K562 (cell line): ENCODE measurements around the gene PRDM11. TPM values are rescaled to one million over a fixed set of nuclear protein-coding genes. Genes with fewer than 3 reads are reported as not detected.

ENCODE experiments used
- ATAC-seq: fragments of 200-7000 bp; cut with Tn5 transposase; 3 replicates; pipeline ENCODE4 v1.9.1; 2020; ENCODE audit warnings: moderate library complexity
- BruUV-seq: library from RNA; stranded (reverse); fragments of 400-500 nt; replicated peaks from 2 replicates; lab custom pipeline; 2021; lab: Mats Ljungman, UMichigan
- CTCF ChIA-PET: fragments of 300-600 bp; formaldehyde crosslinking; extraction: SDS; loops from one replicate; lab custom pipeline; 2021; ENCODE audit warnings: low intra/inter-chr PET ratio; lab: Yijun Ruan, JAX
- POLR2A ChIA-PET: fragments of 300-600, 350-650 bp; sonication (Branson Sonifier 250); formaldehyde crosslinking; extraction: SDS; loops from one replicate; lab custom pipeline; 2021; ENCODE audit warnings: antibody characterized with exemption, inconsistent platforms; lab: Yijun Ruan, JAX
- DNase-seq, 4 experiments: peaks; one replicate each; pipeline versions ENCODE4 v3.0.0 to v3.0.0-alpha.2; 2011 to 2018; ENCODE audit warnings: low spot score in 3 of 4, mixed read lengths in 3 of 4; ENCODE audit errors: extremely low read depth in 1 of 4
- FAIRE-seq: peaks from 2 replicates; lab custom pipeline; 2011; peaks lifted over from hg19 to GRCh38; lab: Jason Lieb, UNC
- H2AFZ ChIP-seq: 2 replicates; pipeline ENCODE4 v1.6.0; 2011; ENCODE audit warnings: low read depth, low read length, control low read depth, inconsistent platforms
- H3K27ac ChIP-seq: fragments of 200-600 bp; 3 replicates; pipeline ENCODE4 v1.8.0; 2011; ENCODE audit warnings: low read depth, mild to moderate bottlenecking, control low read depth, inconsistent platforms, low read length, moderate library complexity, mixed read lengths; ENCODE audit errors: extremely low read depth
- H3K27me3 ChIP-seq, 2 experiments: fragments of 300-600 bp in 1 of 2; 2 replicates in 1 of 2; 3 replicates in 1 of 2; pipeline versions ENCODE4 v1.6.0 to v1.8.0; 2011; ENCODE audit warnings: inconsistent platforms in 2 of 2, low read length in 2 of 2, mild to moderate bottlenecking in 1 of 2, mixed read lengths in 1 of 2, moderate library complexity in 1 of 2; ENCODE audit not compliant: control insufficient read depth in 2 of 2, insufficient read depth in 2 of 2
- H3K36me3 ChIP-seq: fragments of 300-600 bp; 3 replicates; pipeline ENCODE4 v1.8.0; 2011; ENCODE audit warnings: mild to moderate bottlenecking, low read length, inconsistent platforms; ENCODE audit not compliant: control insufficient read depth, insufficient read depth
- H3K4me1 ChIP-seq, 2 experiments: fragments of 200-600 bp in 1 of 2; replicated peaks in 1 of 2; 2 replicates in 1 of 2; 3 replicates in 1 of 2; pipeline versions ENCODE4 v1.5.1 to v1.8.0; 2011; ENCODE audit warnings: inconsistent platforms in 2 of 2, low read length in 2 of 2, mild to moderate bottlenecking in 1 of 2, mixed read lengths in 1 of 2, moderate library complexity in 1 of 2; ENCODE audit not compliant: control insufficient read depth in 2 of 2, insufficient read depth in 2 of 2
- H3K4me2 ChIP-seq: 2 replicates; pipeline ENCODE4 v1.6.1; 2011; ENCODE audit warnings: low read length, control low read depth, inconsistent platforms, mixed read lengths; ENCODE audit not compliant: insufficient read depth
- H3K4me3 ChIP-seq: fragments of 200-600 bp; sonication (generic), shearing (Covaris generic); 2 replicates; pipeline ENCODE4 v1.5.1; 2016; ENCODE audit warnings: control low read depth, inconsistent platforms
- H3K79me2 ChIP-seq: fragments of 200-600 bp; 3 replicates; pipeline ENCODE4 v1.8.0; 2011; ENCODE audit warnings: low read length, inconsistent platforms; ENCODE audit not compliant: control insufficient read depth, insufficient read depth
- H3K9ac ChIP-seq, 2 experiments: 2 replicates each; pipeline versions ENCODE4 v1.6.0 to v1.6.1; 2011; ENCODE audit warnings: low read depth in 2 of 2, low read length in 2 of 2, control low read depth in 1 of 2, inconsistent platforms in 1 of 2, mild to moderate bottlenecking in 1 of 2, mixed read lengths in 1 of 2; ENCODE audit not compliant: insufficient read depth in 1 of 2
- H3K9me1 ChIP-seq: one replicate; pipeline ENCODE4 v1.6.0; 2011; ENCODE audit warnings: inconsistent platforms, mild to moderate bottlenecking, low read length, moderate library complexity; ENCODE audit not compliant: control insufficient read depth, insufficient read depth
- H3K9me3 ChIP-seq: replicated peaks from 2 replicates; pipeline ENCODE4 v1.5.1; 2011; ENCODE audit warnings: low read depth, low read length, inconsistent platforms; ENCODE audit not compliant: control insufficient read depth, insufficient read depth
- H4K20me1 ChIP-seq: replicated peaks from 2 replicates; pipeline ENCODE4 v1.6.1; 2011; ENCODE audit warnings: low read length, inconsistent platforms, mixed read lengths; ENCODE audit not compliant: control insufficient read depth, insufficient read depth
- CBX3 ChIP-seq, 2 experiments: IDR thresholded peaks; 1 replicate in 1 of 2; 2 replicates in 1 of 2; pipeline ENCODE4 v1.6.1; 2012; ENCODE audit warnings: inconsistent platforms in 2 of 2, low read length in 2 of 2, borderline replicate concordance in 1 of 2, control low read depth in 1 of 2
- CBX8 ChIP-seq: fragments of 200-600 bp; sonication (generic); IDR thresholded peaks from 2 replicates; pipeline ENCODE4 v1.6.1; 2012; ENCODE audit warnings: borderline replicate concordance, mixed run types, low read depth, mild to moderate bottlenecking, moderate library complexity, mixed read lengths, low read length, control low read depth, inconsistent platforms; ENCODE audit not compliant: poor library complexity, severe bottlenecking; ENCODE audit errors: extremely low read depth
- HDGF ChIP-seq: fragments of 450-650 bp; IDR thresholded peaks from 2 replicates; pipeline ENCODE4 v1.6.1; 2016
- L3MBTL2 ChIP-seq: fragments of 450-650 bp; IDR thresholded peaks from 2 replicates; pipeline ENCODE4 v1.6.1; 2016; ENCODE audit warnings: mild to moderate bottlenecking, moderate library complexity
- PRPF4 ChIP-seq: fragments of 200-400 bp; formaldehyde crosslinking; IDR thresholded peaks from one replicate; pipeline ENCODE4 v1.6.1; 2017; ENCODE audit warnings: low read length, low read depth, mild to moderate bottlenecking; ENCODE audit not compliant: insufficient read depth, poor library complexity, severe bottlenecking
- SMARCA4 ChIP-seq: fragments of 450-650 bp; IDR thresholded peaks from 2 replicates; pipeline ENCODE4 v1.6.1; 2016
- ZNF197 ChIP-seq: fragments of 200-800 bp; sonication (Bioruptor generic); IDR thresholded peaks from 2 replicates; pipeline ENCODE4 v1.6.1; 2016; ENCODE audit warnings: low read depth, missing genetic modification characterization, missing compliant biosample characterization
- WGBS: fragments of 100-300 bp; shearing (Covaris generic); methylation state at CpG from one replicate; pipeline ENCODE4 v1.1.6; 2016; ENCODE audit warnings: low coverage, mixed read lengths; ENCODE audit not compliant: insufficient coverage; ENCODE audit errors: missing lambda C conversion rate; 5-methylcytosine and 5-hydroxymethylcytosine counted together
- in situ Hi-C: fragments of 300-500 bp; cut with MboI; formaldehyde crosslinking; loops from 4 replicates; pipeline ENCODE4 v1.15.0; 2018; ENCODE audit warnings: inconsistent platforms, mixed read lengths
- intact Hi-C: fragments of 100-400 bp; cut with micrococcal nuclease; formaldehyde crosslinking; loops from 2 replicates; pipeline ENCODE4 v1.14.2; 2022
- polyA plus RNA-seq, 8 experiments: library from polyadenylated mRNA; depleted of rRNA in 4 of 8; stranded (reverse) in 5 of 8; unstranded in 3 of 8; fragments of >200 nt; fragmentation: Nextera tagmentation in 2 of 8; fragmentation: Illumina TruSeq in 1 of 8; extraction: Ambion mirVana in 2 of 8; extraction: Trizol in 1 of 8; gene quantifications; 2 replicates each; pipeline versions ENCODE4 v1.2.1 to v1.2.3, GENCODE V29; 2011 to 2014; ENCODE audit warnings: inconsistent platforms in 1 of 8, missing spikeins in 1 of 8
- total RNA-seq, 7 experiments: library from RNA; depleted of rRNA in 6 of 7; stranded (reverse); fragments of >200 nt in 6 of 7; fragmentation: Illumina TruSeq in 2 of 7; extraction: Trizol in 2 of 7; gene quantifications; 2 replicates each; pipeline versions ENCODE4 v1.2.1 to v1.2.3, GENCODE V29; 2011 to 2021; ENCODE audit warnings: low replicate concordance in 1 of 7
- TF ChIP-seq, protein P1 (sequence below): fragments of 250-450 bp; sonication (Bioruptor Pico); IDR thresholded peaks from 2 replicates; pipeline ENCODE4 v1.4.0; 2020; ENCODE audit warnings: mild to moderate bottlenecking

The PRDM11 gene
- total and polyA plus RNA-seq, 9 of the 15 experiments (the other 6 are each of a cell fraction or from before 2014, with no cell fraction given), result 0.01 to 1.1 (median 0.29) TPM

DNA sequence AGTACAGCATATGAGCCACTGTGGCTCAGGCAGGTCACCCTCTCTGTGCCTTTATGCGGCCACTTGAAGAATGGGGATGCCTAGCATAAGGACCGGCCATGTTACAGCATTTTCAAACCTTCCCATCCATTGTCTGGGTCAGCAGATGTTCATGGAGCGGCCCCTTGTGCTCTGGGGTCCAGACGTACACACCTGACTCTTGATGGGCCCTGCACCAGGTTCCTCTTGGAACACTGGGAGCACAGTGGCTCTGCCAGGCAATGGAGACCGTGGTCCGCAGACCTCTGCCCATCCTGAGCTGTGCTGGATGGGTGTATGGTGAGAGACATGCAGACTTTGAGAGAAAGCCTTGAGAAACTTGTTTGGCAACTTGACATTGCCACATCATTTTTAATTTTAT, 9.8 kb downstream of the PRDM11 start (continued):
- no peak for TF ChIP-seq CBX8
- TF ChIP-seq HDGF, result no peak
- TF ChIP-seq, protein P1, sequence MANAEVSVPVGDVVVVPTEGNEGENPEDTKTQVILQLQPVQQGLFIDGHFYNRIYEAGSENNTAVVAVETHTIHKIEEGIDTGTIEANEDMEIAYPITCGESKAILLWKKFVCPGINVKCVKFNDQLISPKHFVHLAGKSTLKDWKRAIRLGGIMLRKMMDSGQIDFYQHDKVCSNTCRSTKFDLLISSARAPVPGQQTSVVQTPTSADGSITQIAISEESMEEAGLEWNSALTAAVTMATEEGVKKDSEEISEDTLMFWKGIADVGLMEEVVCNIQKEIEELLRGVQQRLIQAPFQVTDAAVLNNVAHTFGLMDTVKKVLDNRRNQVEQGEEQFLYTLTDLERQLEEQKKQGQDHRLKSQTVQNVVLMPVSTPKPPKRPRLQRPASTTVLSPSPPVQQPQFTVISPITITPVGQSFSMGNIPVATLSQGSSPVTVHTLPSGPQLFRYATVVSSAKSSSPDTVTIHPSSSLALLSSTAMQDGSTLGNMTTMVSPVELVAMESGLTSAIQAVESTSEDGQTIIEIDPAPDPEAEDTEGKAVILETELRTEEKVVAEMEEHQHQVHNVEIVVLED, result no peak
- no peak for TF ChIP-seq CBX3 (IDR thresholded peaks at IDR 0.05; ENCODE audit: borderline replicate concordance in 1 of 2, low read length in 2 of 2)
- TF ChIP-seq SMARCA4, result no peak

- H3K27ac ChIP-seq, result no peak overlapping the region
- H3K4me2 ChIP-seq, result no peak overlapping the region
- H3K79me2 ChIP-seq, result no peaks in the 10 kb centered on the region
- no peak overlapping the region for H2AFZ ChIP-seq
- no peak overlapping the region for H3K4me3 ChIP-seq
- no peak for DNase-seq
- H3K9me3 ChIP-seq, result no peaks in the 10 kb centered on the region
- H3K9ac ChIP-seq, result no peak overlapping the region
- FAIRE-seq, result no peak
- ChIA-PET POLR2A (interaction anchor here (1.1 kb wide), 1 partner anchor 362 kb away, joined by 4 read pairs; no protein-coding TSS in a partner anchor), CTCF (no interaction called here)
- no peaks in the 10 kb centered on the region for H3K9me1 ChIP-seq
- intact Hi-C loops (no loop called here), in situ Hi-C loops (no loop called here)
- H3K4me1 ChIP-seq, result peaks cover 0 to 10% of the 10 kb centered on the region in 2 experiments; a peak in 2 of 5 replicates
- no peak for ATAC-seq
- no peaks in the 10 kb centered on the region for H3K36me3 ChIP-seq
- TF ChIP-seq L3MBTL2 (no peak), PRPF4 (no peak), ZNF197 (CRISPR knock-in tag) (no peak)
- peaks cover 5 to 66% of the 10 kb centered on the region in 2 experiments; a peak in 3 of 5 replicates for H3K27me3 ChIP-seq
- 10% methylated on average over 8 of the region's 9 CpGs for WGBS
- BruUV-seq, result no TSS peak
- H4K20me1 ChIP-seq, result no peaks in the 10 kb centered on the region
Observed at GRCh38 chr11:45156741-45157140, 10.3 kb downstream of the PRDM11 start.
